ENCODE data around the gene ST7L.
A peak's percentile ranks its signal among the peaks of the same experiment; 100 is the strongest.

Gene ST7L

GRCh38 chr1:112509005-112509659 lies 109.8 kb downstream of the ST7L start:
- peak overlapping the region; percentile 51; the same call in 1 of the 2 replicates for H3K4me3 ChIP-seq (ENCODE audit: low read depth, low read length)
- no peak for TF ChIP-seq CTCF (IDR thresholded peaks at IDR 0.05; ENCODE audit: control insufficient read depth, extremely low read depth, insufficient read depth)
- DNase-seq (ENCODE audit: low read depth), result no peak

- DNase-seq (ENCODE audit: low read depth), result no peak
- 0 out of 2 replicates have a peak, but pooled peaks have one; percentile 26 for TF ChIP-seq CTCF (IDR thresholded peaks at IDR 0.05; ENCODE audit: control insufficient read depth, extremely low read depth, insufficient read depth)
- H3K4me3 ChIP-seq (ENCODE audit: low read depth, low read length), result peak within 1 kb of the TSS; percentile 51
Measured at GRCh38 chr1:112508278-112509004, 110.5 kb downstream of the ST7L start, which contains the start of gene WNT2B. TSS of gene WNT2B (plus strand) at chr1:112508965. CDS start at chr1:112509263, 298 bp downstream.

GRCh38 chr1:112507921-112508277 lies 111.0 kb downstream of the ST7L start:
- peak overlapping the region; percentile 51 for H3K4me3 ChIP-seq (ENCODE audit: low read depth, low read length)
- no peak for DNase-seq (ENCODE audit: low read depth)
- TF ChIP-seq CTCF (IDR thresholded peaks at IDR 0.05; ENCODE audit: control insufficient read depth, extremely low read depth, insufficient read depth), result no peak

GRCh38 chr1:112507336-112507735 lies 111.6 kb downstream of the ST7L start:
- DNase-seq (ENCODE audit: low read depth), result no peak
- no peak overlapping the region for H3K4me3 ChIP-seq (ENCODE audit: low read depth, low read length)
- TF ChIP-seq CTCF (IDR thresholded peaks at IDR 0.05; ENCODE audit: control insufficient read depth, extremely low read depth, insufficient read depth), result no peak

GRCh38 chr1:112506731-112507130 lies 112.2 kb downstream of the ST7L start:
- no peak for TF ChIP-seq CTCF (IDR thresholded peaks at IDR 0.05; ENCODE audit: control insufficient read depth, extremely low read depth, insufficient read depth)
- no peak for DNase-seq (ENCODE audit: low read depth)
- no peak overlapping the region for H3K4me3 ChIP-seq (ENCODE audit: low read depth, low read length)

GRCh38 chr1:112506306-112506705 lies 112.6 kb downstream of the ST7L start:
- no peak overlapping the region for H3K4me3 ChIP-seq (ENCODE audit: low read depth, low read length)
- DNase-seq (ENCODE audit: low read depth), result no peak
- TF ChIP-seq CTCF (IDR thresholded peaks at IDR 0.05; ENCODE audit: control insufficient read depth, extremely low read depth, insufficient read depth), result no peak

Measured in LNCaP clone FGC (cell line).